Kidney glomerular epithelial cell (primary cell): ENCODE data around the gene TCERG1L.

Source experiments
- DNase-seq: peaks from one replicate; lab custom pipeline; 2025; lab: John Stamatoyannopoulos, UW

TCERG1L gene

GRCh38 chr10:131065673-131066305 is 245.7 kb downstream of the TCERG1L start:
- DNase-seq = no peak

GRCh38 chr10:131063311-131063710 is 248.2 kb downstream of the TCERG1L start:
- no peak for DNase-seq

- no peak for DNase-seq
Observed at GRCh38 chr10:131062621-131063260, 248.8 kb downstream of the TCERG1L start.

GRCh38 chr10:131061216-131061615 is 250.3 kb downstream of the TCERG1L start:
- DNase-seq = no peak

- no peak for DNase-seq
Observed at GRCh38 chr10:131059881-131060280, 251.6 kb downstream of the TCERG1L start.

- no peak for DNase-seq
Observed at GRCh38 chr10:131058799-131059198, 252.7 kb downstream of the TCERG1L start.

- no peak for DNase-seq
Observed at GRCh38 chr10:131056781-131057180, 254.7 kb downstream of the TCERG1L start.

GRCh38 chr10:131056091-131056579 is 255.4 kb downstream of the TCERG1L start:
- DNase-seq = no peak

GRCh38 chr10:131055437-131055836 is 256.1 kb downstream of the TCERG1L start:
- no peak for DNase-seq

- no peak for DNase-seq
Observed at GRCh38 chr10:131053192-131053591, 258.3 kb downstream of the TCERG1L start.

- no peak for DNase-seq
Observed at GRCh38 chr10:131050162-131050766, 261.3 kb downstream of the TCERG1L start.

- no peak for DNase-seq
Observed at GRCh38 chr10:131049016-131049415, 262.5 kb downstream of the TCERG1L start.

GRCh38 chr10:131048606-131049005 is 262.9 kb downstream of the TCERG1L start:
- DNase-seq = no peak

GRCh38 chr10:131047501-131047900 is 264.0 kb downstream of the TCERG1L start:
- DNase-seq = no peak

- DNase-seq = no peak
Observed at GRCh38 chr10:131046194-131046593, 265.3 kb downstream of the TCERG1L start.

- no peak for DNase-seq
Observed at GRCh38 chr10:131044379-131045111, 267.0 kb downstream of the TCERG1L start.

- DNase-seq = no peak
Observed at GRCh38 chr10:131043039-131043691, 268.4 kb downstream of the TCERG1L start.
